ENCODE measurements around the gene PBX3. TPM values are rescaled to one million over a fixed set of nuclear protein-coding genes. Genes with fewer than 3 reads are reported as not detected.

PBX3 gene
- total and polyA plus RNA-seq, 9 of the 15 experiments (the other 6 are each of a cell fraction or from before 2014, with no cell fraction given): 0.14 to 5.8 (median 0.92) TPM

GRCh38 chr9:125746017-125746773 is 978 bp upstream of the PBX3 start (continued):
- no peak for TF ChIP-seq ATF2 (CRISPR knock-in tag; IDR thresholded peaks at IDR 0.05)
- TF ChIP-seq CXXC5 (CRISPR knock-in tag; IDR thresholded peaks at IDR 0.05): peak; percentile 71
- TF ChIP-seq ARNT (IDR thresholded peaks at IDR 0.05): no peak
- no peak for TF ChIP-seq RUNX1 (IDR thresholded peaks at IDR 0.05; ENCODE audit: low read depth)
- no peak for TF ChIP-seq ZEB2 (IDR thresholded peaks at IDR 0.05)
- 0 out of 2 replicates have a peak, but pooled peaks have one; percentile 55 for TF ChIP-seq FOXP1 (CRISPR knock-in tag; IDR thresholded peaks at IDR 0.05)
- no peak for TF ChIP-seq TARDBP (IDR thresholded peaks at IDR 0.05)
- TF ChIP-seq NCOA1 (IDR thresholded peaks at IDR 0.05; ENCODE audit: low read depth): no peak
- TF ChIP-seq TAF9B (IDR thresholded peaks at IDR 0.05; ENCODE audit: partially characterized antibody): no peak
- no peak for TF ChIP-seq HNRNPK (IDR thresholded peaks at IDR 0.05; ENCODE audit: low read depth, low read length, poor library complexity, severe bottlenecking)
- TF ChIP-seq PATZ1 (CRISPR knock-in tag; IDR thresholded peaks at IDR 0.05; ENCODE audit: borderline replicate concordance): no peak
- no peak for TF ChIP-seq PHB2 (IDR thresholded peaks at IDR 0.05; ENCODE audit: low read depth)
- no peak for TF ChIP-seq MCM5 (IDR thresholded peaks at IDR 0.05; ENCODE audit: low read depth)
- TF ChIP-seq ZNF507 (tag; conservative IDR thresholded peaks at IDR 0.05): no peak
- peak; percentile 69; the same call in 1 of the 2 replicates for TF ChIP-seq TFAP4 (CRISPR knock-in tag; IDR thresholded peaks at IDR 0.05; ENCODE audit: borderline replicate concordance)
- TF ChIP-seq THRAP3 (IDR thresholded peaks at IDR 0.05; ENCODE audit: borderline replicate concordance): no peak
- TF ChIP-seq KLF10 (CRISPR knock-in tag; IDR thresholded peaks at IDR 0.05): no peak
- no peak for TF ChIP-seq CHD4 (IDR thresholded peaks at IDR 0.05; ENCODE audit: insufficient read depth, insufficient replicate concordance, low read depth, low read length, poor library complexity, severe bottlenecking)
- 0 out of 4 replicates have a peak, but pooled peaks of 1 of the 2 experiments have one; percentile 38 for TF ChIP-seq FOXA3 (CRISPR knock-in tag; conservative IDR thresholded peaks at IDR 0.05 in 1 of 2, IDR thresholded peaks at IDR 0.05 in 1 of 2)
- no peak for TF ChIP-seq HMG20A (CRISPR knock-in tag; conservative IDR thresholded peaks at IDR 0.05)
- TF ChIP-seq PBX2 (CRISPR knock-in tag; IDR thresholded peaks at IDR 0.05; ENCODE audit: low read depth): peak; percentile 56; the same call in 1 of the 2 replicates
- TF ChIP-seq PBX2 (tag; conservative IDR thresholded peaks at IDR 0.05; ENCODE audit: low read depth): no peak
- TF ChIP-seq ZNF316 (IDR thresholded peaks at IDR 0.05): no peak
